Neural progenitor cell (in vitro differentiated cells): ENCODE results near the gene ATRN.

ENCODE experiments used
- EZH2phosphoT487 ChIP-seq: fragments of 200-600 bp; sonication (generic); IDR thresholded peaks from 2 replicates; pipeline ENCODE4 v1.6.1; 2017; ENCODE audit warnings: antibody characterized with exemption
- TF ChIP-seq, protein P1 (sequence below): fragments of 200-600 bp; sonication (generic); IDR thresholded peaks from 2 replicates; pipeline ENCODE4 v1.5.1; 2017; ENCODE audit warnings: antibody characterized with exemption, mild to moderate bottlenecking

DNA sequence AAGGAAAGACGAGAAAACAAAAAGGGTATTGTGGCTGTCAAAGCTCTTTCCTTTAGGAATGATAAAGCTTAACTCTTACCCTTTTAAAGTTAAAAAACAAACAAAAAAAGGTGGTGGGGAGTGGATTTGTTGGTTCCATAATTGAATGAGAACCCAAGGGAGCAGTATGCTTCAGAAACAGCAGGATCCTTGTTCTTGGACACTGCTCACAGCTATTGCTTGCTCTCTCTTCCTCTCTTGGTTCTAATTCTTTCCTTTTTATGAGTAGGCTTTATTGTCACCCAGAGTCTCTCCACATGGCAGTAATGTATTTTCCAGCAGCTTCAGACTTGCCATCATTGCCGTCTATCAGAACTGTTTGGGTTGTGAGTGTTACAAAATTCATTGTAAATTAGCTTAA is 18.7 kb upstream of the ATRN start:
- TF ChIP-seq, protein P1, sequence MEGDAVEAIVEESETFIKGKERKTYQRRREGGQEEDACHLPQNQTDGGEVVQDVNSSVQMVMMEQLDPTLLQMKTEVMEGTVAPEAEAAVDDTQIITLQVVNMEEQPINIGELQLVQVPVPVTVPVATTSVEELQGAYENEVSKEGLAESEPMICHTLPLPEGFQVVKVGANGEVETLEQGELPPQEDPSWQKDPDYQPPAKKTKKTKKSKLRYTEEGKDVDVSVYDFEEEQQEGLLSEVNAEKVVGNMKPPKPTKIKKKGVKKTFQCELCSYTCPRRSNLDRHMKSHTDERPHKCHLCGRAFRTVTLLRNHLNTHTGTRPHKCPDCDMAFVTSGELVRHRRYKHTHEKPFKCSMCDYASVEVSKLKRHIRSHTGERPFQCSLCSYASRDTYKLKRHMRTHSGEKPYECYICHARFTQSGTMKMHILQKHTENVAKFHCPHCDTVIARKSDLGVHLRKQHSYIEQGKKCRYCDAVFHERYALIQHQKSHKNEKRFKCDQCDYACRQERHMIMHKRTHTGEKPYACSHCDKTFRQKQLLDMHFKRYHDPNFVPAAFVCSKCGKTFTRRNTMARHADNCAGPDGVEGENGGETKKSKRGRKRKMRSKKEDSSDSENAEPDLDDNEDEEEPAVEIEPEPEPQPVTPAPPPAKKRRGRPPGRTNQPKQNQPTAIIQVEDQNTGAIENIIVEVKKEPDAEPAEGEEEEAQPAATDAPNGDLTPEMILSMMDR = no peak
- no peak for TF ChIP-seq EZH2phosphoT487
